GM12892 (cell line): ENCODE measurements around the gene ZNF816.
"Not testable (repeated sequence)": the region's sequence is repeated elsewhere in the genome, so short reads cannot be mapped to it uniquely, and the experiment has no call there.

Source experiments
- POLR2A ChIP-seq: IDR thresholded peaks from 2 replicates; pipeline ENCODE4 v1.6.1; 2011; ENCODE audit warnings: low read depth, low read length, control low read depth
- POLR2AphosphoS5 ChIP-seq: IDR thresholded peaks from 2 replicates; pipeline ENCODE4 v1.6.1; 2011; ENCODE audit warnings: low read depth, low read length, control low read depth
- TAF1 ChIP-seq: IDR thresholded peaks from 2 replicates; pipeline ENCODE4 v1.6.1; 2011; ENCODE audit warnings: low read depth, mild to moderate bottlenecking, control low read depth, low read length, borderline replicate concordance

- TF ChIP-seq POLR2A, POLR2AphosphoS5, TAF1: not testable (repeated sequence)
Measured at GRCh38 chr19:52941523-52941922, 21.2 kb downstream of the ZNF816 start.
